BE2C (cell line): ENCODE results near the gene PLEKHA8.

Experiments used
- DNase-seq: peaks from one replicate; pipeline ENCODE4 v3.0.0-alpha.2; 2020
- H3K27me3 ChIP-seq: fragments of 250-450 bp; sonication (Bioruptor Pico); 2 replicates; pipeline ENCODE4 v1.5.1; 2020; ENCODE audit warnings: mild to moderate bottlenecking
- H3K36me3 ChIP-seq: fragments of 250-450 bp; sonication (Bioruptor Pico); 2 replicates; pipeline ENCODE4 v1.5.1; 2020; ENCODE audit warnings: mild to moderate bottlenecking
- H3K4me1 ChIP-seq: fragments of 250-450 bp; sonication (Bioruptor Pico); 2 replicates; pipeline ENCODE4 v1.5.1; 2020
- H3K4me3 ChIP-seq: 2 replicates; pipeline ENCODE4 v1.5.1; 2011; ENCODE audit warnings: low read depth, low read length
- H3K9me3 ChIP-seq: fragments of 250-450 bp; sonication (Bioruptor Pico); 2 replicates; pipeline ENCODE4 v1.5.1; 2020
- TF ChIP-seq, protein P1 (sequence below): IDR thresholded peaks from 2 replicates; pipeline ENCODE4 v1.5.1; 2012; ENCODE audit warnings: mild to moderate bottlenecking, low read depth, low read length

The PLEKHA8 gene

DNA sequence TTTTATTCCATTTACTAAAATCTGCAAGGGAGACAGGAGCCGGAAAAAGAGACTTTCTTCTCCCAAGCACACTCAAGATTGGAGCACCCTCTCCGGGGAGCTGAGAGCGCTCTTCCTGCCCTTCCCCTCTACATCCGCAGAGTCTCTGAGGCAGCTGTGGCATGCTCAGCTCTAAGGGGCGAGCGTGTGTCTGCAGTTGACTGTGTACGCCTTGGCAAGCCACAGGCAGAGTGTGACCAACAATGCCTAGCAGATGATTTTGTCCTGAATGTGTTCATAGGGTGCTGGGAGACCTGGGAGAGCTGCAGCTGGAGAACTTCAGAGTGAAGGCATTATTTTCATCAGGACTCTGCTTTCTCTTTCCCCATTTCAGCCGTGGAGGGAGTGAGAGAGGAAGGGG, 127.3 kb downstream of the PLEKHA8 start:
- TF ChIP-seq, protein P1, sequence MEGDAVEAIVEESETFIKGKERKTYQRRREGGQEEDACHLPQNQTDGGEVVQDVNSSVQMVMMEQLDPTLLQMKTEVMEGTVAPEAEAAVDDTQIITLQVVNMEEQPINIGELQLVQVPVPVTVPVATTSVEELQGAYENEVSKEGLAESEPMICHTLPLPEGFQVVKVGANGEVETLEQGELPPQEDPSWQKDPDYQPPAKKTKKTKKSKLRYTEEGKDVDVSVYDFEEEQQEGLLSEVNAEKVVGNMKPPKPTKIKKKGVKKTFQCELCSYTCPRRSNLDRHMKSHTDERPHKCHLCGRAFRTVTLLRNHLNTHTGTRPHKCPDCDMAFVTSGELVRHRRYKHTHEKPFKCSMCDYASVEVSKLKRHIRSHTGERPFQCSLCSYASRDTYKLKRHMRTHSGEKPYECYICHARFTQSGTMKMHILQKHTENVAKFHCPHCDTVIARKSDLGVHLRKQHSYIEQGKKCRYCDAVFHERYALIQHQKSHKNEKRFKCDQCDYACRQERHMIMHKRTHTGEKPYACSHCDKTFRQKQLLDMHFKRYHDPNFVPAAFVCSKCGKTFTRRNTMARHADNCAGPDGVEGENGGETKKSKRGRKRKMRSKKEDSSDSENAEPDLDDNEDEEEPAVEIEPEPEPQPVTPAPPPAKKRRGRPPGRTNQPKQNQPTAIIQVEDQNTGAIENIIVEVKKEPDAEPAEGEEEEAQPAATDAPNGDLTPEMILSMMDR = no peak
- H3K9me3 ChIP-seq = no peaks in the 10 kb centered on the region
- no peak overlapping the region for H3K4me3 ChIP-seq
- no peaks in the 10 kb centered on the region for H3K4me1 ChIP-seq
- no peaks in the 10 kb centered on the region for H3K36me3 ChIP-seq
- no peaks in the 10 kb centered on the region for H3K27me3 ChIP-seq
- no peak for DNase-seq

DNA sequence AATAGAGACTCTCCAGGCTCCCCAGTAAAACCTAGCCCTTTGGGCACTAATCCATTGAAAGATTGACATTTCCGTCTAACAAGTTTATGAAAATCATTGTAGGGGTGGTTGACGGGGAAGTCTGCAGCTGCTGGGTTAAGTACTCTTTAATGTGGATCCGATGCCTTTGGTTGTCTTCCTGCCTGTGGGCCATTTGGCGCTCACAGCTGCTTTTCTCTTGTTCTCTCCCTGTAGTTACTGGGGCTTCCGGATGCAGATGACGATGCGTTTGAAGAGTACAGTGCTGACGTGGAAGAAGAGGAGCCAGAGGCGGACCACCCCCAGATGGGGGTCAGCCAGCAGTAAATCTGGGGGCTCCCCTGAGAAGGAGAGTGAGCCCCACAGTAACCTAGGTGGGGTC, 129.0 kb downstream of the PLEKHA8 start:
- no peak for DNase-seq
- Histone ChIP-seq H3K36me3 (no peaks in the 10 kb centered on the region), H3K4me3 (no peak overlapping the region), H3K4me1 (no peaks in the 10 kb centered on the region), H3K9me3 (no peaks in the 10 kb centered on the region), H3K27me3 (no peaks in the 10 kb centered on the region)
- TF ChIP-seq, protein P1 = no peak

DNA sequence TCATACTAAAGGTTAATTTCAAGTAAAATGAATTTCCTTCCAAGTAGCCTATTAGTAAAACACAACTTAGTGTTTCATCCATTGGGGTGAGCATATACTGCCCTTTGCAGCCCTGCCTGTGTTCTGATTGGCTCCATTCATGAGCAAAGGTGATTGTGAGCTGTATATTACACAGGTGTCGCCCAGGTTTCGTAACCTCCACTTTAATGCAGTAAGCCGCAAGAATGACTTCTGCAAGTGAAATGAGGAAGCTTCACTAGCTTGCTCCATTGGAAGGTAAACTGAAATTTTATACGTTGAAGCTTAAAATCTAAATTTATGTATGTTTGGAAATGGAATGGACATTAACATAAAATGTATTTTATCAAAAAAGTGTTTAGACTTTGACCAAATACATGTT, 131.0 kb downstream of the PLEKHA8 start:
- Histone ChIP-seq H3K4me1 (no peaks in the 10 kb centered on the region), H3K9me3 (no peaks in the 10 kb centered on the region), H3K4me3 (no peak overlapping the region), H3K27me3 (no peaks in the 10 kb centered on the region), H3K36me3 (no peaks in the 10 kb centered on the region)
- TF ChIP-seq, protein P1 = no peak
- no peak for DNase-seq

DNA sequence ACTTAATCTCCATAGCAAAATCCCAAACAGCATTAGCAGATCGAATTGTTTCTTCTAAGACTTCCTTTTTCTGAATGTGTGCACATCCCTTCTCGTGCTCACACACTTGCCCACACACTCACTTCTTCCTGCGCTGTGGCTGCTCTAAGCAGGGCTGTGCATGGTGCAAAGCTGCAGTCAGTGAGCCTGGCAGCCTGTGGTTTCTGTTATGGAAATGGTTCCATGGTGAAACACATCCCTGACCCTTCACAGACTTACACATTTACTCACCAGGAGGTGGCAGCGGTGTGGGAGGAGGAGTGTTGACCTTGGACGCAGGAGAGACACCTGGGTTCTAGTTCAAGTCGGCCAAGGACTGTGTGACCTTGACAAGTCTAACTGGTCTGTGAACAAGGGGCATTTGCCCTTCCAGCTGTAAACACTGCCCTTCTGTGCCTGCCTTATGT, 131.5 kb downstream of the PLEKHA8 start:
- Histone ChIP-seq H3K36me3 (no peaks in the 10 kb centered on the region), H3K9me3 (no peaks in the 10 kb centered on the region), H3K4me3 (no peak overlapping the region), H3K27me3 (no peaks in the 10 kb centered on the region), H3K4me1 (no peaks in the 10 kb centered on the region)
- TF ChIP-seq, protein P1 = peak; percentile 59
- peak; percentile 28 for DNase-seq

DNA sequence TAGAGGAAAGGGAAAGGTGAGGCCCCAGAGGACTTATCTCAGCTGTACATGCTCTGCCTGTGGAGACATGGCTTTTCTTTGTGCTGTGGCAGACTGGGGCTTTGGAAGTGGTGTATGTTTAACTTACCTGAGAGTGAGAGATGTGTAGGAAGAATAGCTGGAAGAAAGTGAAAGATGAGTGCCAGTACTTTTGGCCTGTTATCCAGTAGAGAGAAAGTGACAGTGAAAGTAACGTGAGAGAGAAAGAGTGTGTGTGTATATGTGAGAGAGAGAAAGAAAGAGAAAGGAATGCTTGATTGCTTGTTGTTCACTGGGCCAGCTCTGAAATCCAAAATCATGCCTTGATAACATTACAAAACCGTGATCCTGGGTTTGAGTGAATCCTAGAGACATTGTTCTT, 132.1 kb downstream of the PLEKHA8 start:
- Histone ChIP-seq H3K36me3 (no peaks in the 10 kb centered on the region), H3K9me3 (no peaks in the 10 kb centered on the region), H3K4me3 (no peak overlapping the region), H3K27me3 (no peaks in the 10 kb centered on the region), H3K4me1 (no peaks in the 10 kb centered on the region)
- TF ChIP-seq, protein P1 = no peak
- no peak for DNase-seq

DNA sequence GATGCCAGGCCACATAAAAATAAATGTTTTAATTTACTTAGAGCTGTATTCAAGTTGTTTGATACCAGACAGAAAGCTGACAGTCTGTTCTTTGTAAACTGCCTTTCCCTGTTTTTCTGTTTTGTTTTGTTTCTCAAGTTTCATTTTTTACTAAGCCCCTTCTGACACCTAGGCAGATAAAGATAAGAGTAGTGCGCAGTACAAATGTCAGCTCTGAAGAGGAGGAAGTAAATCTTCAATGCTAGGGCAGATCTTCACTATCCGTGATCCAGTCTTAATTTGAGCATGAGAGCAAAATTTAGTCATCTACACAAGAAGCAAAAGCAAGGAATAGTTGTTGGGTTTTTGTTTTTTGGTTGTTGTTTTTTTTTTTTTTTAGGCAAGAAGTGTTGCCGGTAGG, 133.9 kb downstream of the PLEKHA8 start:
- TF ChIP-seq, protein P1 = no peak
- Histone ChIP-seq H3K27me3 (no peaks in the 10 kb centered on the region), H3K4me3 (no peak overlapping the region), H3K4me1 (no peaks in the 10 kb centered on the region), H3K36me3 (no peaks in the 10 kb centered on the region), H3K9me3 (no peaks in the 10 kb centered on the region)
- no peak for DNase-seq
